Measurements from ENCODE around the gene ABCC6. TPM values are rescaled to one million over a fixed set of nuclear protein-coding genes. Genes with fewer than 3 reads are reported as not detected.
"Not testable (repeated sequence)": the region's sequence is repeated elsewhere in the genome, so short reads cannot be mapped to it uniquely, and the experiment has no call there.

The ABCC6 gene
- polyA plus RNA-seq, 1 experiment: 3.7 TPM

- no peak overlapping the region for H3K4me3 ChIP-seq (ENCODE audit: low read depth, low read length)
- ChIA-PET CTCF (no interaction called here), POLR2A (no interaction called here)
- H3K27me3 ChIP-seq (ENCODE audit: control insufficient read depth, insufficient read depth, low read length): peaks cover 4% of the 10 kb centered on the region
- DNase-seq (ENCODE audit: low read depth, low spot score): no peak
- TF ChIP-seq CTCF (IDR thresholded peaks at IDR 0.05; ENCODE audit: low read depth, low read length): no peak
- no peak overlapping the region for H3K27ac ChIP-seq (ENCODE audit: low read depth, low read length)
- no peaks in the 10 kb centered on the region for H3K9me3 ChIP-seq (ENCODE audit: control insufficient read depth, insufficient read depth, low read length)
These were observed 27.2 kb downstream of the ABCC6 start for GRCh38 chr16:16196099-16196498.

- DNase-seq (ENCODE audit: low read depth, low spot score): no peak
These were observed 31.7 kb downstream of the ABCC6 start for GRCh38 chr16:16191493-16192167.

GRCh38 chr16:16190966-16191365 is 32.3 kb downstream of the ABCC6 start:
- POLR2A ChIA-PET, CTCF ChIA-PET: not testable (repeated sequence)

More at GRCh38 chr16:16191493-16192167, 31.7 kb downstream of the ABCC6 start:
- H3K27me3 ChIP-seq (ENCODE audit: control insufficient read depth, insufficient read depth, low read length): peaks cover 11% of the 10 kb centered on the region
- no peak overlapping the region for H3K4me3 ChIP-seq (ENCODE audit: low read depth, low read length)
- no peak for TF ChIP-seq CTCF (IDR thresholded peaks at IDR 0.05; ENCODE audit: low read depth, low read length)
- POLR2A ChIA-PET: no interaction called here
- H3K27ac ChIP-seq (ENCODE audit: low read depth, low read length): no peak overlapping the region
- CTCF ChIA-PET: interaction anchor here (0.7 kb wide), 1 partner anchor 9 kb away, joined by 3 read pairs; no protein-coding TSS in a partner anchor
- H3K9me3 ChIP-seq (ENCODE audit: control insufficient read depth, insufficient read depth, low read length): no peaks in the 10 kb centered on the region

GRCh38 chr16:16190546-16190945 is 32.7 kb downstream of the ABCC6 start:
- no peak overlapping the region for H3K4me3 ChIP-seq (ENCODE audit: low read depth, low read length)
- ChIA-PET CTCF (no interaction called here), POLR2A (no interaction called here)
- no peak for TF ChIP-seq CTCF (IDR thresholded peaks at IDR 0.05; ENCODE audit: low read depth, low read length)
- H3K27me3 ChIP-seq (ENCODE audit: control insufficient read depth, insufficient read depth, low read length): peaks cover 11% of the 10 kb centered on the region
- no peaks in the 10 kb centered on the region for H3K9me3 ChIP-seq (ENCODE audit: control insufficient read depth, insufficient read depth, low read length)
- no peak overlapping the region for H3K27ac ChIP-seq (ENCODE audit: low read depth, low read length)
- no peak for DNase-seq (ENCODE audit: low read depth, low spot score)

More at GRCh38 chr16:16190966-16191365, 32.3 kb downstream of the ABCC6 start:
- peaks cover 11% of the 10 kb centered on the region for H3K27me3 ChIP-seq (ENCODE audit: control insufficient read depth, insufficient read depth, low read length)
- H3K9me3 ChIP-seq (ENCODE audit: control insufficient read depth, insufficient read depth, low read length); DNase-seq (ENCODE audit: low read depth, low spot score); H3K4me3 ChIP-seq (ENCODE audit: low read depth, low read length); H3K27ac ChIP-seq (ENCODE audit: low read depth, low read length): not testable (repeated sequence)

GRCh38 chr16:16189842-16190241 is 33.5 kb downstream of the ABCC6 start:
- no peak for TF ChIP-seq CTCF (IDR thresholded peaks at IDR 0.05; ENCODE audit: low read depth, low read length)
- Histone ChIP-seq H3K9me3 (ENCODE audit: control insufficient read depth, insufficient read depth, low read length) (no peaks in the 10 kb centered on the region), H3K27me3 (ENCODE audit: control insufficient read depth, insufficient read depth, low read length) (peaks cover 11% of the 10 kb centered on the region), H3K27ac (ENCODE audit: low read depth, low read length) (no peak overlapping the region), H3K4me3 (ENCODE audit: low read depth, low read length) (no peak overlapping the region)
- no peak for DNase-seq (ENCODE audit: low read depth, low spot score)
- POLR2A ChIA-PET: no interaction called here
- CTCF ChIA-PET: no interaction called here

All from AG04450 (cell line).